22Rv1 (cell line): ENCODE data around the gene HNRNPA2B1.

Source experiments
- H3K27ac ChIP-seq: fragments of 450-650 bp; 2 replicates; pipeline ENCODE4 v1.5.1; 2017
- ZFX ChIP-seq: fragments of 450-650 bp; IDR thresholded peaks from 2 replicates; pipeline ENCODE4 v1.6.1; 2017; ENCODE audit warnings: antibody characterized with exemption, borderline replicate concordance
- TF ChIP-seq, protein P1 (sequence below): fragments of 450-650 bp; IDR thresholded peaks from 2 replicates; pipeline ENCODE4 v1.5.1; 2017; ENCODE audit warnings: mild to moderate bottlenecking

Gene HNRNPA2B1

DNA sequence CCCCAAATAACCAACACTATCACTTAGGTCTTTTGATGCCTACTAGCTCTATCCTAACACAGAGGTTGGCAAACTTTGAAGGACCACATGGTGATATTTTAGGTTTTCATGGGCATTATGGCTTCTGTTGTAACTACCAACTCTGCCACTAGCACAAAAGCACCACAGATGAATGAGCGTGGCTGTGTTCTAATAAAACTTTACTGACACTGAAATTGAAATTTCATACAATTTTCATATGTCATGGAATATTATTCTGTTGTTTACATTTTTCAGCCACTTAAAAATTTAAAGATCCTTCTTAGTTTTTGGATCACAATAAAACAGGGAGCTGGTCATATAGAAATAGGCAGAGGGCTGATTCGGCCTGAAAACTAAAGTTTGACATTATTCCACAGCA lies 27.4 kb upstream of the HNRNPA2B1 start:
- TF ChIP-seq, protein P1, sequence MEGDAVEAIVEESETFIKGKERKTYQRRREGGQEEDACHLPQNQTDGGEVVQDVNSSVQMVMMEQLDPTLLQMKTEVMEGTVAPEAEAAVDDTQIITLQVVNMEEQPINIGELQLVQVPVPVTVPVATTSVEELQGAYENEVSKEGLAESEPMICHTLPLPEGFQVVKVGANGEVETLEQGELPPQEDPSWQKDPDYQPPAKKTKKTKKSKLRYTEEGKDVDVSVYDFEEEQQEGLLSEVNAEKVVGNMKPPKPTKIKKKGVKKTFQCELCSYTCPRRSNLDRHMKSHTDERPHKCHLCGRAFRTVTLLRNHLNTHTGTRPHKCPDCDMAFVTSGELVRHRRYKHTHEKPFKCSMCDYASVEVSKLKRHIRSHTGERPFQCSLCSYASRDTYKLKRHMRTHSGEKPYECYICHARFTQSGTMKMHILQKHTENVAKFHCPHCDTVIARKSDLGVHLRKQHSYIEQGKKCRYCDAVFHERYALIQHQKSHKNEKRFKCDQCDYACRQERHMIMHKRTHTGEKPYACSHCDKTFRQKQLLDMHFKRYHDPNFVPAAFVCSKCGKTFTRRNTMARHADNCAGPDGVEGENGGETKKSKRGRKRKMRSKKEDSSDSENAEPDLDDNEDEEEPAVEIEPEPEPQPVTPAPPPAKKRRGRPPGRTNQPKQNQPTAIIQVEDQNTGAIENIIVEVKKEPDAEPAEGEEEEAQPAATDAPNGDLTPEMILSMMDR, result no peak
- no peak for TF ChIP-seq ZFX
- H3K27ac ChIP-seq, result no peak overlapping the region

DNA sequence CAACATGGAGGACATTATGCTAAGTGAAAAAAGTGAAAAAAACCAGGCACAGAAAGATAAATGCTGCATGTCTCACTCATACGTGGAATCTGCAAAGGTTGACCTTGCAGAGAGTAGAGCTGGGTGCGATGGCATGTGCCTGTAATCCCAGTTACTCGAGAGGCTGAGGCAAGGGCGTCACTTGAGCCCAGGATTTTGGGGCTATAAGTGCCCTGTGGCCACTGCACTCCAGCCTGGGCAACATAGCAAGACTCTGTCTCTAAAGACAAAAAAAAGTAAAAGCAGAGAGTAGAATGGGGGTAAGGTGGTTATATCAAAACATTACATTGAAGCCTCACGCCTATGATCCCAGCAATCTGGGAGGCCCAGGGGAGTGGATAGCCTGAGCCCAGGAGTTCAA lies 23.8 kb upstream of the HNRNPA2B1 start:
- TF ChIP-seq, protein P1, result no peak
- TF ChIP-seq ZFX, result no peak
- H3K27ac ChIP-seq, result no peak overlapping the region

DNA sequence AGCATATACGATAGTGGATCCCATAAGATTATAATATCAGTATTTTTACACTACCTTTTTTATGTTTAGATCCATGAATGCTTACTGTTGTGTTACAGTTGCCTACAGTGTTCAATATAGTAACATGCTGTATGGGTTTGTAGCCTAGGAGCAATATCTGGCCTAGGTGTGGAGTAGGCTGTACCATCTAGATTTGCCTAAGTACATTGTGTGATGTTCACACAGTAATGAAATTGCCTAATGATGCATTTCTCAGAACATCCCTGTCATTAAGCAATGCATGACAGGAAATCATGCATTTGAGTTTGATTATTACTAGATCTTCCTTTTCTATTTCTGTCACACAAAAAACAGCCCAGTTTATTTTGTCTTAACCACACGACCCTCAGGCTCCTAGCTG lies 15.5 kb upstream of the HNRNPA2B1 start:
- TF ChIP-seq, protein P1, result no peak
- no peak for TF ChIP-seq ZFX
- H3K27ac ChIP-seq, result no peak overlapping the region

DNA sequence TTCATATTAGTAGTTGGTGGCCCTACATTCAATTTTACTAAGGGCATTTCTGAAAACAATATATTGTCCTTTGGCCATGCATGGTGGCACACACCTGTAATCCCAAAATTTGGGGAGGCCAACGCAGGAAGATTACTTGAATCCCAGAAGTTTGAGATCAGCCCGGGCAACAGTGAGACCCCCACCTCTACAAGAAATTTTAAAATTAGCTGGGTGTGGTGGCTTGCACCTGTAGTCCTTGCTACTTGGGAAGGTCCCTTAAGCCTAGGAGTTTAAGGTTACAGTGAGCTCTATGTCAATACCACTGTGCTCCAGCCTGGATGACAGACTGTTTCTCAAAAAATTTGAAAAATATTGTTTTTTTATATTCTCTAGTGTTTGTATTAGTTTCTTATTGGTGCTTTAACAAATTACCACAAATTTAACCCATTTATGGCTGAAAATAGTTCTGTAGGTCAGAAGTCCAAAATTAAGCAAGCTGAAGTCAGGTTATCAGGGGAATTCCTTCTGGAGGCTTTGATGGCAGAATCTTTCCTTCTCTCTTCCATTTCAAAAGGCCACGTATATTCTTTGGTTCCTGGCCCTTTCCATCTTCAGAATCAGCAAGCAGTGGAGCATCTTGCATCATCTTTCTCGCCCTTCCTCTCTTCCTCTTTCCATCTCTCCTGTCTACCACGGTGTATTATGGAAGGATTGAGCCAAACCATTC lies 13.4 kb upstream of the HNRNPA2B1 start:
- TF ChIP-seq, protein P1, result no peak
- no peak for TF ChIP-seq ZFX
- H3K27ac ChIP-seq, result peak overlapping the region; percentile 2; the same call in 1 of the 2 replicates

DNA sequence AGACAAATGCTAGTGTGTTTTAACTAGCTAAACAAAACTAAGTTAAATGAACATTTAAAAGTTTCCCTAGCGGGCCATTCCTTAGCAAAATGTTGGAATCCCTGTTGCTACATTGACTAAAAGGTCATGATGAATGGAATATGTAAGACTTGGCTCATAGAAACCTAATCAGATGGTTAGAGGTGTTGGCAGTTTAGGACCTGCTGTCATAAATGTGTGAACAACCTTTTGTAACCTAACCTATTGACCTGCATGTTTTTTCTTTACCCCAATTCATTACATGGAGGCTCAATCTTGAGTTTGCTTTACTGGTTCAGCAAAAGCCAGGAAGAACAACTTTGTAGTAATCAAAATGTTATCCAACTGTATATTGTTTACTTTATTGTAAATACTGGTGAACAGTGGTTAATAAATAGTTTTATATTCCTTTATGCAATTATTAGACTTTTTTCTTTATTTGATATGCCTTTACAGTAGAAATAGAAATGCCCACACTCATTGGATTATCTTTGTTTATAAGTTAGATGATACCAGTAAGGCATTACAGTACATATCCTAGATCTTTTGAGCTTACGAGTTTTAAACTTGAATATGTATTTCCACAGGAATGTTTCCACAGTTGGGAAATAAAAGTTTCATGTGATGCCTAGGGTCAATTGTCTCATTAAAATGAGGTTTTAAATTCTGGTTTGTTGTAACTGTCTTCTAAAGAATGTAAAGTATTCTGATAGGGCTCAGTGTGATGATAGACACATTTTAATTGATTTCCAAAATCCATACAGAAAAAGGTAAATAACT lies 12.6 kb upstream of the HNRNPA2B1 start:
- no peak overlapping the region for H3K27ac ChIP-seq
- TF ChIP-seq, protein P1, result no peak
- no peak for TF ChIP-seq ZFX

DNA sequence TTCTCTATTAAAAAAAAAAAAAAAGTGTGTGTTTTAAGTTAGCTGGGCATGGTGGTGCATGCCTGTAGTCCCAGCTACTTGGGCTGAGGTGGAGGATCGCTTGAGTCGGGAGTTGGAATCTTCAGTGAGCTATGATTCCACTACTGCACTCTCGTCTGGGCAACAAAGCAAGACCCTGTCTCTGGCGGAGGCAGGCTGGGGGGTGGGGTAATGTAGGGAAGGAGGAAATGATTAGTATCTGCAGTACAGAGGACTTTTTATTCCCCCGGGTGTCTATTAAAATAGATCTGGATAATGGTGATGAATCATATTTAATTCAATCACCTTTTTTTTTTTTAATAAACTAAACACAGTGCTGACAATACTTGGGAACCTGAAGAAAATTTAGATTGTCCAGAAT lies 7.5 kb upstream of the HNRNPA2B1 start:
- no peak overlapping the region for H3K27ac ChIP-seq
- TF ChIP-seq, protein P1, result no peak
- no peak for TF ChIP-seq ZFX

DNA sequence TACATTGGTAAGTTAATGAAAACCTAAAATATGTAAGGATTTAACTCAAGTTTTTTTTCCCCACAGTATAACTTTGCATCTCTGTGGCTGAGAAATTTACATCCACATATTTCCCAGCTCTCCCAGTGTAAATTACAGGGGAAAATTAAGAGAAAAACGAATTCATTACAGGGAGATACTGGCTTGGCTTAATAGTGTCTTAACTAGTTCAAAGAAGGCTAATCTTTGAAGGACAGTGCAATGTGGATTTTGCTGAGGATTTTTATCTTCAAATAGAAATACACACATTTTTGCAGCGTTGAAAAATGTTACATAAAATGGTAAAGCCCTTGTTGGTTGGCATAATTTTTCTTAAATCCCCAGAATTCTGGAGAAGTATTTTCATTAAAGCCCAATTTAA lies 2.5 kb upstream of the HNRNPA2B1 start:
- no peak for TF ChIP-seq ZFX
- TF ChIP-seq, protein P1, result no peak
- peak overlapping the region; percentile 99 for H3K27ac ChIP-seq
